Measurements from ENCODE around the gene IGSF3. TPM values are rescaled to one million over a fixed set of nuclear protein-coding genes. Genes with fewer than 3 reads are reported as not detected.

The IGSF3 gene
- total RNA-seq, 4 donors from 2014 or later = 10.9 to 23.1 (median 18.6) TPM

GRCh38 chr1:116674011-116674531 lies 6.5 kb upstream of the IGSF3 start:
- H3K9me3 ChIP-seq = no peaks in the 10 kb centered on the region
- peaks cover 0 to 4% of the 10 kb centered on the region in 2 donors for H3K4me1 ChIP-seq
- H3K36me3 ChIP-seq = no peaks in the 10 kb centered on the region
- intact Hi-C loops (cut with DNase I) = loop anchor here (5.0 kb wide), 1 partner anchor 97 kb away; no protein-coding TSS in a partner anchor
- TF ChIP-seq POLR2A (IDR thresholded peaks at IDR 0.05) (no peak), CTCF (IDR thresholded peaks at IDR 0.05) (no peak)
- no peaks in the 10 kb centered on the region for H3K27me3 ChIP-seq
- 50 to 53% methylated on average over 5 of the region's 5 CpGs for WGBS, 2 donors
- no peak for DNase-seq
- no peak overlapping the region for H3K27ac ChIP-seq
- no peak overlapping the region for H3K4me3 ChIP-seq (replicated peaks in 1 of 3)

- intact Hi-C loops (cut with DNase I) = loop anchor here (5.0 kb wide), 1 partner anchor 95 kb away; no protein-coding TSS in a partner anchor
- no peaks in the 10 kb centered on the region for H3K27me3 ChIP-seq
- no peak overlapping the region for H3K27ac ChIP-seq
- 62 to 68% methylated on average over 2 of the region's 2 CpGs for WGBS, 2 donors
- H3K4me3 ChIP-seq (replicated peaks in 1 of 3) = no peak overlapping the region
- no peak for DNase-seq
- peaks cover 2 to 5% of the 10 kb centered on the region in 2 donors for H3K4me1 ChIP-seq
- H3K36me3 ChIP-seq = no peaks in the 10 kb centered on the region
- no peaks in the 10 kb centered on the region for H3K9me3 ChIP-seq
- no peak for TF ChIP-seq POLR2A (IDR thresholded peaks at IDR 0.05)
- TF ChIP-seq CTCF (IDR thresholded peaks at IDR 0.05) = no peak
Measured at GRCh38 chr1:116671912-116672311, 4.4 kb upstream of the IGSF3 start.

GRCh38 chr1:116671072-116671760 lies 3.7 kb upstream of the IGSF3 start:
- no peaks in the 10 kb centered on the region for H3K9me3 ChIP-seq
- DNase-seq = peak; percentile 21 to 51
- H3K4me1 ChIP-seq = peaks cover 9 to 12% of the 10 kb centered on the region in 2 donors
- H3K4me3 ChIP-seq (replicated peaks in 1 of 3) = no peak overlapping the region
- 52% methylated on average over 7 of the region's 7 CpGs for WGBS, 2 donors
- H3K27ac ChIP-seq = no peak overlapping the region
- H3K27me3 ChIP-seq = no peaks in the 10 kb centered on the region
- H3K36me3 ChIP-seq = no peaks in the 10 kb centered on the region
- intact Hi-C loops (cut with DNase I) = loop anchor here (5.0 kb wide), 1 partner anchor 94 kb away; no protein-coding TSS in a partner anchor
- TF ChIP-seq CTCF (IDR thresholded peaks at IDR 0.05) (no peak), POLR2A (IDR thresholded peaks at IDR 0.05) (no peak)

- Histone ChIP-seq H3K4me1 (peaks cover 11 to 19% of the 10 kb centered on the region in 2 donors), H3K27ac (peak overlapping the region in 1 of 3 donors; percentile 6), H3K9me3 (no peaks in the 10 kb centered on the region), H3K4me3 (replicated peaks in 1 of 3) (no peak overlapping the region), H3K36me3 (no peaks in the 10 kb centered on the region), H3K27me3 (no peaks in the 10 kb centered on the region)
- intact Hi-C loops (cut with DNase I) = no loop called here
- 91% methylated on average over 7 of the region's 7 CpGs for WGBS, 2 donors
- no peak for DNase-seq
- no peak for TF ChIP-seq CTCF (IDR thresholded peaks at IDR 0.05)
Measured at GRCh38 chr1:116668277-116668676, 744 bp upstream of the IGSF3 start.

- peak; percentile 10 to 30 for DNase-seq
- Histone ChIP-seq H3K4me3 (replicated peaks in 1 of 3) (peak overlapping the region; percentile 22 to 83 (median 48)), H3K27ac (peak overlapping the region in 1 of 3 donors; percentile 7), H3K36me3 (no peaks in the 10 kb centered on the region), H3K9me3 (no peaks in the 10 kb centered on the region), H3K4me1 (peaks cover 11 to 19% of the 10 kb centered on the region in 2 donors), H3K27me3 (no peaks in the 10 kb centered on the region)
- no peak for TF ChIP-seq CTCF (IDR thresholded peaks at IDR 0.05)
- no peak for TF ChIP-seq POLR2A (IDR thresholded peaks at IDR 0.05)
- intact Hi-C loops (cut with DNase I) = no loop called here
- 0 to 1% methylated on average over 2 to 36 of the region's 45 CpGs for WGBS, 2 donors
Measured at GRCh38 chr1:116667078-116667574, 407 bp downstream of the IGSF3 start.
